ENCODE data around the gene VAC14.

GRCh38 chr16:70739389-70739788 lies 61.6 kb downstream of the VAC14 start:
- no peak for TF ChIP-seq CTCF (IDR thresholded peaks at IDR 0.05)
- no peak for TF ChIP-seq POLR2A (IDR thresholded peaks at IDR 0.05)
